Heart left ventricle (tissue), 16 donors: ENCODE measurements around the gene CCDC121. TPM values are rescaled to one million over a fixed set of nuclear protein-coding genes. Genes with fewer than 3 reads are reported as not detected.

ENCODE experiments used
- ATAC-seq, 4 donors: fragments of 200-7000 bp; cut with Tn5 transposase; one replicate each; pipeline ENCODE4 v1.9.1; 2020 to 2022; ENCODE audit warnings: moderate library complexity in 4 of 4, mild to moderate bottlenecking in 3 of 4, moderate number of reproducible peaks in 1 of 4
- DNase-seq, 5 donors: peaks; one replicate each; pipeline ENCODE4 v3.0.0-alpha.2; 2020
- H3K27ac ChIP-seq, 12 donors: fragments of 200-600 bp; sonication (generic) in 4 of 12; one replicate each; pipeline versions ENCODE4 v1.5.0 to v1.8.0; 2016 to 2022; ENCODE audit warnings: mild to moderate bottlenecking in 2 of 12
- H3K27me3 ChIP-seq, 9 donors: fragments of 200-600 bp; sonication (generic) in 2 of 9; one replicate each; pipeline versions ENCODE4 v1.5.1 to v1.8.0; 2016 to 2022; ENCODE audit warnings: mild to moderate bottlenecking in 3 of 9
- H3K36me3 ChIP-seq, 9 donors: fragments of 200-600 bp; sonication (generic) in 2 of 9; one replicate each; pipeline versions ENCODE4 v1.5.0 to v1.8.0; 2018 to 2022; ENCODE audit warnings: mild to moderate bottlenecking in 2 of 9
- H3K4me1 ChIP-seq, 12 donors: fragments of 200-600 bp; sonication (generic) in 4 of 12; one replicate each; pipeline versions ENCODE4 v1.5.0 to v1.8.0; 2016 to 2022; ENCODE audit warnings: mild to moderate bottlenecking in 3 of 12
- H3K4me3 ChIP-seq, 12 donors: fragments of 200-600 bp; sonication (generic) in 4 of 12; one replicate each; pipeline versions ENCODE4 v1.5.0 to v1.8.0; 2017 to 2022; ENCODE audit warnings: mild to moderate bottlenecking in 9 of 12, moderate library complexity in 4 of 12
- H3K9me3 ChIP-seq, 12 donors: fragments of 200-600 bp; sonication (generic) in 4 of 12; one replicate each; pipeline versions ENCODE4 v1.5.0 to v1.8.0; 2016 to 2022; ENCODE audit warnings: mild to moderate bottlenecking in 1 of 12
- POLR2A ChIP-seq, 2 donors: fragments of 450-650 bp; IDR thresholded peaks; one replicate each; pipeline ENCODE4 v1.6.1; 2017; ENCODE audit warnings: antibody characterized with exemption in 2 of 2, mild to moderate bottlenecking in 2 of 2, moderate library complexity in 2 of 2
- WGBS, 4 donors: extraction: QIAGEN DNeasy Blood & Tissue Kit in 2 of 4; methylation state at CpG; one replicate each; pipeline versions ENCODE4 v1.1.5 to v1.1.7; 2013 to 2018; 5-methylcytosine and 5-hydroxymethylcytosine counted together
- intact Hi-C, 10 donors: fragments of 100-400 bp; cut with DNase I; formaldehyde crosslinking; loops; one replicate each; pipeline versions ENCODE4 v1.11.1 to v1.14.2; 2022
- polyA plus RNA-seq, 2 donors: library from polyadenylated mRNA; stranded (reverse); fragments of 200-250 nt; gene quantifications; one replicate each; pipeline ENCODE4 v1.2.3, GENCODE V29; 2013
- total RNA-seq, 9 donors: library from RNA; depleted of rRNA in 2 of 9; stranded (reverse); fragments of >200 nt in 2 of 9; fragmentation: NEBNext Ultra II Directional in 3 of 9; extraction: Animal tissue kit (Norgen Biotek cat#: 25700) in 3 of 9; gene quantifications; one replicate each; pipeline versions ENCODE4 v1.1.0 to v1.2.4, GENCODE V29; 2016 to 2023
- TF ChIP-seq, protein P1 (sequence below), 12 donors: fragments of 200-600 bp; sonication (generic) in 4 of 12; IDR thresholded peaks; one replicate each; pipeline versions ENCODE4 v1.5.0 to v1.8.0; 2018 to 2022; ENCODE audit warnings: antibody characterized with exemption in 12 of 12, mild to moderate bottlenecking in 5 of 12
- donor health status: ischemic (EF 13 %, LVEDD 7.1; RV severe dilation, severe dysfunction).
- donor health status: healthy with polysubstance abuse.
- donor health status: DM: no; HTN: yes; CAD: no.
- donor health status: DM: no; HTN: no; CAD: no.
- donor health status: ischemic (EF 25% LVEDD 6.9; RV normal size, moderate dysfunction).
- donor health status: ischemic (EF 25% LVEDD 5.7; RV mildly dilated, moderate dysfunction).
- donor health status: healthy.
- donor health status: DM: yes; HTN: yes; CAD: no.
- donor health status: ischemic (EF 35%, LVEDD 5.7; RV mildly dilated, moderate dysfunction).
- donor health status: nonischemic (EF 11% LVEDD 7.7; RV severe dilation, severe dysfunction).
- donor health status: DM: yes; HTN: yes; CAD: no.
- donor health status: PGD.
- donor health status: ischemic (EF 29% LVEDD 5.4; RV normal size, mild dysfunction).
- donor health status: nonischemic (EF 23%, LVEDD 6.1; RV moderate dilation, normal function).

CCDC121 gene
- total and polyA plus RNA-seq, 11 donors, result 2.5 to 7.7 (median 5.4) TPM

GRCh38 chr2:27593240-27593639 is 35.6 kb downstream of the CCDC121 start:
- Histone ChIP-seq H3K4me3 (no peak overlapping the region), H3K4me1 (peaks cover 0 to 18% (median 0%) of the 10 kb centered on the region in 12 donors), H3K9me3 (peaks cover 0 to 58% (median 30%) of the 10 kb centered on the region in 12 donors), H3K27ac (no peak overlapping the region), H3K36me3 (peaks cover 0 to 11% (median 0%) of the 10 kb centered on the region in 9 donors), H3K27me3 (no peaks in the 10 kb centered on the region)
- intact Hi-C loops, result no loop called here
- no peak for DNase-seq
- no peak for TF ChIP-seq POLR2A (IDR thresholded peaks at IDR 0.05)
- TF ChIP-seq, protein P1, sequence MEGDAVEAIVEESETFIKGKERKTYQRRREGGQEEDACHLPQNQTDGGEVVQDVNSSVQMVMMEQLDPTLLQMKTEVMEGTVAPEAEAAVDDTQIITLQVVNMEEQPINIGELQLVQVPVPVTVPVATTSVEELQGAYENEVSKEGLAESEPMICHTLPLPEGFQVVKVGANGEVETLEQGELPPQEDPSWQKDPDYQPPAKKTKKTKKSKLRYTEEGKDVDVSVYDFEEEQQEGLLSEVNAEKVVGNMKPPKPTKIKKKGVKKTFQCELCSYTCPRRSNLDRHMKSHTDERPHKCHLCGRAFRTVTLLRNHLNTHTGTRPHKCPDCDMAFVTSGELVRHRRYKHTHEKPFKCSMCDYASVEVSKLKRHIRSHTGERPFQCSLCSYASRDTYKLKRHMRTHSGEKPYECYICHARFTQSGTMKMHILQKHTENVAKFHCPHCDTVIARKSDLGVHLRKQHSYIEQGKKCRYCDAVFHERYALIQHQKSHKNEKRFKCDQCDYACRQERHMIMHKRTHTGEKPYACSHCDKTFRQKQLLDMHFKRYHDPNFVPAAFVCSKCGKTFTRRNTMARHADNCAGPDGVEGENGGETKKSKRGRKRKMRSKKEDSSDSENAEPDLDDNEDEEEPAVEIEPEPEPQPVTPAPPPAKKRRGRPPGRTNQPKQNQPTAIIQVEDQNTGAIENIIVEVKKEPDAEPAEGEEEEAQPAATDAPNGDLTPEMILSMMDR (IDR thresholded peaks at IDR 0.05), result no peak
- ATAC-seq, result no peak
- 91 to 99% (median 97%) methylated on average over 2 of the region's 2 CpGs for WGBS, 4 donors

- WGBS, 4 donors, result 93 to 99% (median 96%) methylated on average over 3 of the region's 3 CpGs
- intact Hi-C loops, result no loop called here
- Histone ChIP-seq H3K27me3 (no peaks in the 10 kb centered on the region), H3K36me3 (peaks cover 0 to 8% (median 0%) of the 10 kb centered on the region in 9 donors), H3K4me1 (peaks cover 0 to 13% (median 0%) of the 10 kb centered on the region in 12 donors), H3K27ac (no peak overlapping the region), H3K4me3 (no peak overlapping the region), H3K9me3 (peaks cover 0 to 58% (median 30%) of the 10 kb centered on the region in 12 donors)
- ATAC-seq, result no peak
- DNase-seq, result no peak
- no peak for TF ChIP-seq POLR2A (IDR thresholded peaks at IDR 0.05)
- TF ChIP-seq, protein P1 (IDR thresholded peaks at IDR 0.05), result no peak
Measured at GRCh38 chr2:27591745-27592144, 37.1 kb downstream of the CCDC121 start.

DNA sequence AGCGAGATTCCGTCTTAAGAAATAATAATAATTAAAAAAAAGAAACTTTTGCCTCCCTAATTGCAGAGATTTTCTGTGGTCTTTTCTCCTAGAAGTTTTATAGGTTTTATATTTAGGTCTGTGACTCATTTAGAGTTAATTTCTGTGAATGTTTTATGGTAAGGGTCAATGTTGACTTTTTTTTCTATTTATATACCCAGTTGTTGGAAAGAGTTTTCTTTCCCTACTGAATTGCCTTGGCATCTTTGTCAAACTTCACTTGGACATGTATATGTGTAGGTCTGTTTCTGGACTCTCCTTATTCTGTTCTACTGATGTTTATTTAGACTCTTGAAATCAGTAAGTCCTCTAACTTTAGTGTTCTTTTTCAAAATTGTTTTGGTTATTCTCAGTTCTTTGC is 40.5 kb downstream of the CCDC121 start:
- DNase-seq, result no peak
- H3K9me3 ChIP-seq, result peaks cover 0 to 41% (median 14%) of the 10 kb centered on the region in 12 donors
- H3K27ac ChIP-seq, result no peak overlapping the region
- peaks cover 3 to 30% (median 15%) of the 10 kb centered on the region in 12 donors for H3K4me1 ChIP-seq
- WGBS, 4 donors, result 96 to 99% (median 98%) methylated on average over 2 of the region's 2 CpGs
- H3K4me3 ChIP-seq, result no peak overlapping the region
- peaks cover 0 to 4% (median 0%) of the 10 kb centered on the region in 9 donors for H3K36me3 ChIP-seq
- intact Hi-C loops, result loop anchor here in 1 of 10 donors (10.0 kb wide), 1 partner anchor 94 kb away; the partner anchor contains the start of genes FNDC4 and GCKR
- no peaks in the 10 kb centered on the region for H3K27me3 ChIP-seq
- no peak for ATAC-seq
- TF ChIP-seq, protein P1 (IDR thresholded peaks at IDR 0.05), result no peak
- no peak for TF ChIP-seq POLR2A (IDR thresholded peaks at IDR 0.05)

- no peak for DNase-seq
- ATAC-seq, result no peak
- H3K27me3 ChIP-seq, result no peaks in the 10 kb centered on the region
- intact Hi-C loops, result loop anchor here in 1 of 10 donors (10.0 kb wide), 1 partner anchor 92 kb away; the partner anchor contains the start of genes FNDC4 and GCKR
- TF ChIP-seq, protein P1 (IDR thresholded peaks at IDR 0.05), result no peak
- no peak for TF ChIP-seq POLR2A (IDR thresholded peaks at IDR 0.05)
- H3K4me3 ChIP-seq, result no peak overlapping the region
- H3K4me1 ChIP-seq, result peaks cover 3 to 30% (median 16%) of the 10 kb centered on the region in 12 donors
- peaks cover 0 to 4% (median 0%) of the 10 kb centered on the region in 9 donors for H3K36me3 ChIP-seq
- H3K9me3 ChIP-seq, result peaks cover 0 to 40% (median 14%) of the 10 kb centered on the region in 12 donors
- 96 to 99% (median 96%) methylated on average over 2 of the region's 2 CpGs for WGBS, 4 donors
- no peak overlapping the region for H3K27ac ChIP-seq
Measured at GRCh38 chr2:27587025-27587424, 41.8 kb downstream of the CCDC121 start.
